Omental fat pad (tissue), 4 donors: ENCODE results near the gene ANO6. TPM values are rescaled to one million over a fixed set of nuclear protein-coding genes. Genes with fewer than 3 reads are reported as not detected.

ENCODE experiments used
- ATAC-seq: fragments of 150-250 bp; one replicate; pipeline ENCODE4 v1.9.1; 2016; ENCODE audit warnings: mild to moderate bottlenecking, moderate library complexity; ENCODE audit not compliant: low FRiP score
- DNase-seq: peaks from one replicate; pipeline ENCODE4 v3.0.0-alpha.2; 2019; ENCODE audit warnings: low spot score
- small RNA-seq: library from RNA; depleted of rRNA; stranded (forward); fragments of <200 nt; gene quantifications from one replicate; pipeline ENCODE3, GENCODE V24; 2016
- total RNA-seq, 4 donors: library from RNA; depleted of rRNA; stranded (reverse); fragments of >200 nt; gene quantifications; one replicate each; pipeline ENCODE4 v1.1.0, GENCODE V29; 2016
- TF ChIP-seq, protein P1 (sequence below), 3 donors: fragments of 450-650 bp; IDR thresholded peaks; one replicate each; pipeline ENCODE4 v1.5.1; 2016 to 2017; ENCODE audit warnings: antibody characterized with exemption in 3 of 3, mild to moderate bottlenecking in 3 of 3, moderate library complexity in 2 of 3

ANO6 gene
- total RNA-seq, 4 donors from 2014 or later = 88.8 to 189 (median 105) TPM

GRCh38 chr12:45475594-45475993, 259.7 kb downstream of the ANO6 start:
- TF ChIP-seq, protein P1, sequence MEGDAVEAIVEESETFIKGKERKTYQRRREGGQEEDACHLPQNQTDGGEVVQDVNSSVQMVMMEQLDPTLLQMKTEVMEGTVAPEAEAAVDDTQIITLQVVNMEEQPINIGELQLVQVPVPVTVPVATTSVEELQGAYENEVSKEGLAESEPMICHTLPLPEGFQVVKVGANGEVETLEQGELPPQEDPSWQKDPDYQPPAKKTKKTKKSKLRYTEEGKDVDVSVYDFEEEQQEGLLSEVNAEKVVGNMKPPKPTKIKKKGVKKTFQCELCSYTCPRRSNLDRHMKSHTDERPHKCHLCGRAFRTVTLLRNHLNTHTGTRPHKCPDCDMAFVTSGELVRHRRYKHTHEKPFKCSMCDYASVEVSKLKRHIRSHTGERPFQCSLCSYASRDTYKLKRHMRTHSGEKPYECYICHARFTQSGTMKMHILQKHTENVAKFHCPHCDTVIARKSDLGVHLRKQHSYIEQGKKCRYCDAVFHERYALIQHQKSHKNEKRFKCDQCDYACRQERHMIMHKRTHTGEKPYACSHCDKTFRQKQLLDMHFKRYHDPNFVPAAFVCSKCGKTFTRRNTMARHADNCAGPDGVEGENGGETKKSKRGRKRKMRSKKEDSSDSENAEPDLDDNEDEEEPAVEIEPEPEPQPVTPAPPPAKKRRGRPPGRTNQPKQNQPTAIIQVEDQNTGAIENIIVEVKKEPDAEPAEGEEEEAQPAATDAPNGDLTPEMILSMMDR (IDR thresholded peaks at IDR 0.05) = no peak
- DNase-seq (no peak), ATAC-seq (no peak)

DNA sequence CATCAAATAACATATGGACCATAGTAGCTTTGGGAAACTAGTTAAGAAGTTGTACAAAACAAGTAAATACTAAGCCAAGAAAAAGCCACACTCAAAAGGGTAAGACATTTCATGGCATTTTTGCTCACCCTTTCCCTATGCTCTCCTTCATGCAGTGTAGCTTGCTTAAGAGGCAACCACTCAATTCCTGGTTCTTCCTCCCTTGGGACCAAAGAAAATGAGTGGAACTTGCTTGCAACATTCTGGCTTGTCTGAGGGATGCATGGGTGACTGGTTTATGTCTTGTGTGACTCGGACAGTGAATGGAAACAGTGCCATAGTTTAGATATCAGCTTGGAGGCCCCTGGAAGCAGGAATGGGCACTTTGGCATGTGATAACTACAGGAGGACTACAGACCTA, 261.6 kb downstream of the ANO6 start:
- DNase-seq = no peak
- ATAC-seq = no peak
- TF ChIP-seq, protein P1 (IDR thresholded peaks at IDR 0.05) = no peak

GRCh38 chr12:45478931-45479330, 263.0 kb downstream of the ANO6 start:
- ATAC-seq (no peak), DNase-seq (no peak)
- TF ChIP-seq, protein P1 (IDR thresholded peaks at IDR 0.05) = no peak

GRCh38 chr12:45481746-45482145, 265.9 kb downstream of the ANO6 start:
- ATAC-seq = no peak
- TF ChIP-seq, protein P1 (IDR thresholded peaks at IDR 0.05) = no peak
- DNase-seq = no peak

GRCh38 chr12:45483571-45483970, 267.7 kb downstream of the ANO6 start:
- TF ChIP-seq, protein P1 (IDR thresholded peaks at IDR 0.05) = no peak
- ATAC-seq (peak; percentile 51), DNase-seq (no peak)

Small RNAs within 50 kb of the gene (small RNA-seq; reads per million reads assigned to genes)
- not detected for gene AC009248.2

Other genes starting within 250 kb of the ANO6 start
- gene DBX2, start 165.0 kb upstream of the ANO6 start, total RNA-seq = 1 to 10 TPM in 1 of 4 donors, under 1 TPM in 3; 0.12 to 3.8 (median 0.81) TPM